CD14-positive monocyte (primary cell): ENCODE measurements around the gene SLC8A2. TPM values are rescaled to one million over a fixed set of nuclear protein-coding genes. Genes with fewer than 3 reads are reported as not detected.
A peak's percentile ranks its signal among the peaks of the same experiment; 100 is the strongest.

Source experiments
- DNase-seq, 3 donors: peaks; one replicate each; pipeline ENCODE4 v3.0.0-alpha.2; 2011 to 2022
- H2AFZ ChIP-seq: 2 replicates; pipeline ENCODE4 v1.6.0; 2012; ENCODE audit warnings: mild to moderate bottlenecking, low read depth, low read length, inconsistent platforms; ENCODE audit not compliant: insufficient read depth, poor library complexity, severe bottlenecking
- H3K27ac ChIP-seq, 2 donors: 1 replicate in 1 of 2; 2 replicates in 1 of 2; pipeline ENCODE4 v1.5.1; 2012 to 2013; ENCODE audit warnings: low read length in 2 of 2, control low read depth in 1 of 2, inconsistent platforms in 1 of 2, low read depth in 1 of 2, mild to moderate bottlenecking in 1 of 2
- H3K27me3 ChIP-seq, 2 donors: one replicate each; pipeline versions ENCODE4 v1.6.0 to v1.6.1; 2011 to 2013; ENCODE audit warnings: low read length in 2 of 2; ENCODE audit not compliant: control insufficient read depth in 2 of 2, insufficient read depth in 2 of 2
- H3K36me3 ChIP-seq, 2 donors: replicated peaks in 1 of 2; 1 replicate in 1 of 2; 2 replicates in 1 of 2; pipeline versions ENCODE4 v1.5.1 to v1.6.1; 2012 to 2013; ENCODE audit warnings: low read length in 2 of 2, control low read depth in 1 of 2, inconsistent platforms in 1 of 2, mild to moderate bottlenecking in 1 of 2; ENCODE audit not compliant: insufficient read depth in 2 of 2, control insufficient read depth in 1 of 2
- H3K4me1 ChIP-seq, 2 donors: 1 replicate in 1 of 2; 2 replicates in 1 of 2; pipeline versions ENCODE4 v1.5.1 to v1.6.1; 2012 to 2013; ENCODE audit warnings: low read length in 2 of 2, control low read depth in 1 of 2, inconsistent platforms in 1 of 2, mild to moderate bottlenecking in 1 of 2, moderate library complexity in 1 of 2; ENCODE audit not compliant: insufficient read depth in 2 of 2, control insufficient read depth in 1 of 2
- H3K4me2 ChIP-seq: replicated peaks from 2 replicates; pipeline ENCODE3; 2012; ENCODE audit warnings: low read length, moderate library complexity, mild to moderate bottlenecking; ENCODE audit not compliant: poor library complexity, severe bottlenecking; ENCODE audit errors: extremely low read depth
- H3K4me3 ChIP-seq, 3 experiments: fragments of 200-600 bp in 1 of 3; sonication (generic) in 1 of 3; replicated peaks in 1 of 3; 1 replicate in 2 of 3; 2 replicates in 1 of 3; pipeline ENCODE4 v1.5.1; 2011 to 2013; ENCODE audit warnings: low read length in 3 of 3, mild to moderate bottlenecking in 3 of 3, control low read depth in 2 of 3, low read depth in 2 of 3, inconsistent platforms in 1 of 3, moderate library complexity in 1 of 3
- H3K79me2 ChIP-seq: 2 replicates; pipeline ENCODE4 v1.6.0; 2012; ENCODE audit warnings: mild to moderate bottlenecking, control low read depth, inconsistent platforms, low read length, moderate library complexity; ENCODE audit not compliant: insufficient read depth
- H3K9ac ChIP-seq: 2 replicates; pipeline ENCODE4 v1.6.0; 2017; ENCODE audit warnings: low read length, mild to moderate bottlenecking; ENCODE audit not compliant: insufficient read depth, poor library complexity, severe bottlenecking
- H3K9me3 ChIP-seq, 2 donors: replicated peaks in 1 of 2; 1 replicate in 1 of 2; 2 replicates in 1 of 2; pipeline versions ENCODE4 v1.5.1 to v1.6.1; 2012 to 2013; ENCODE audit warnings: low read length in 2 of 2, control low read depth in 1 of 2; ENCODE audit not compliant: control insufficient read depth in 1 of 2, insufficient read depth in 1 of 2
- H4K20me1 ChIP-seq: 2 replicates; pipeline ENCODE4 v1.6.0; 2012; ENCODE audit warnings: mild to moderate bottlenecking, low read length, control low read depth, moderate library complexity; ENCODE audit not compliant: insufficient read depth
- H3K27ac Mint-ChIP-seq, 7 donors: one replicate each; pipeline ENCODE4 v1.8.0; 2020; ENCODE audit warnings: mild to moderate bottlenecking in 7 of 7, mixed read lengths in 7 of 7, moderate library complexity in 6 of 7, inconsistent platforms in 2 of 7
- H3K27me3 Mint-ChIP-seq, 3 donors: one replicate each; pipeline ENCODE4 v1.8.0; 2021 to 2022; ENCODE audit warnings: low read depth in 3 of 3, mild to moderate bottlenecking in 3 of 3, mixed read lengths in 3 of 3, moderate library complexity in 3 of 3, inconsistent platforms in 1 of 3
- H3K36me3 Mint-ChIP-seq, 2 donors: one replicate each; pipeline ENCODE4 v1.8.0; 2020; ENCODE audit warnings: mixed read lengths in 2 of 2, inconsistent platforms in 1 of 2, mild to moderate bottlenecking in 1 of 2
- H3K4me1 Mint-ChIP-seq: one replicate; pipeline ENCODE4 v1.8.0; 2020; ENCODE audit warnings: mild to moderate bottlenecking, mixed read lengths
- H3K4me3 Mint-ChIP-seq, 2 donors: one replicate each; pipeline ENCODE4 v1.8.0; 2020; ENCODE audit warnings: mild to moderate bottlenecking in 2 of 2, mixed read lengths in 2 of 2, moderate library complexity in 1 of 2
- H3K9me3 Mint-ChIP-seq, 7 donors: one replicate each; pipeline ENCODE4 v1.8.0; 2020 to 2022; ENCODE audit warnings: mixed read lengths in 7 of 7, mild to moderate bottlenecking in 6 of 7, moderate library complexity in 6 of 7, inconsistent platforms in 2 of 7
- CTCF ChIP-seq: fragments of 200-600 bp; IDR thresholded peaks from one replicate; pipeline ENCODE4 v1.8.0; 2022; ENCODE audit warnings: antibody characterized with exemption, mild to moderate bottlenecking
- WGBS: methylation state at CpG from one replicate; pipeline ENCODE4 v1.1.5; 2013; ENCODE audit warnings: missing lambda C conversion rate; ENCODE audit not compliant: insufficient coverage; 5-methylcytosine and 5-hydroxymethylcytosine counted together
- intact Hi-C, 2 donors: fragments of 100-400 bp; cut with micrococcal nuclease; formaldehyde crosslinking; loops; one replicate each; pipeline versions ENCODE4 v1.15.0 to v1.15.1; 2023
- polyA plus RNA-seq, 3 donors: library from polyadenylated mRNA; depleted of rRNA in 1 of 3; unstranded in 2 of 3; stranded (reverse) in 1 of 3; fragments of 300-500 nt in 2 of 3; fragments of >200 nt in 1 of 3; fragmentation: Illumina TruSeq in 2 of 3; gene quantifications; 1 replicate in 2 of 3; 2 replicates in 1 of 3; pipeline ENCODE4 v1.2.3, GENCODE V29; 2012 to 2021

The SLC8A2 gene
- polyA plus RNA-seq, 3 donors: not detected

- no peak overlapping the region for H2AFZ ChIP-seq
- H3K79me2 ChIP-seq: peaks cover 87% of the 10 kb centered on the region
- H3K27ac ChIP-seq: peak overlapping the region in 1 of 2 donors; percentile 100
- H3K9ac ChIP-seq: no peak overlapping the region
- peaks cover 30 to 32% of the 10 kb centered on the region in 2 donors for H3K4me1 ChIP-seq
- Mint-ChIP-seq H3K27me3 (peaks cover 0 to 8% (median 0%) of the 10 kb centered on the region in 3 donors), H3K36me3 (peaks cover 23 to 43% of the 10 kb centered on the region in 2 donors), H3K27ac (peak overlapping the region in 3 of 7 donors; percentile 62 to 99 (median 82)), H3K4me1 (peaks cover 48% of the 10 kb centered on the region), H3K4me3 (no peak overlapping the region), H3K9me3 (no peaks in the 10 kb centered on the region)
- TF ChIP-seq CTCF: no peak
- H3K36me3 ChIP-seq: peaks cover 8 to 45% of the 10 kb centered on the region in 2 donors
- 100% methylated on average over 1 of the region's 6 CpGs for WGBS
- H3K9me3 ChIP-seq: no peaks in the 10 kb centered on the region
- no peak for DNase-seq
- H3K4me2 ChIP-seq: no peak overlapping the region
- no peaks in the 10 kb centered on the region for H3K27me3 ChIP-seq
- no peak overlapping the region for H3K4me3 ChIP-seq
- intact Hi-C loops: loop anchor here (5.0 to 10.0 kb wide), 4 partner anchors 76 to 236 kb away; partner anchors contain the start of genes INAFM1 (in 1 of the 2) and NOP53 (in 1 of the 2)
- H4K20me1 ChIP-seq: peaks cover 83% of the 10 kb centered on the region
Observed at GRCh38 chr19:47511128-47511517, 39.4 kb upstream of the SLC8A2 start.

- Mint-ChIP-seq H3K36me3 (peaks cover 26 to 47% of the 10 kb centered on the region in 2 donors), H3K27ac (peak overlapping the region in 3 of 7 donors; percentile 26 to 42 (median 42)), H3K4me3 (no peak overlapping the region), H3K9me3 (no peaks in the 10 kb centered on the region), H3K4me1 (peaks cover 43% of the 10 kb centered on the region), H3K27me3 (peaks cover 0 to 8% (median 0%) of the 10 kb centered on the region in 3 donors)
- H3K79me2 ChIP-seq: peaks cover 92% of the 10 kb centered on the region
- no peak overlapping the region for H3K4me3 ChIP-seq
- 94% methylated on average over 11 of the region's 12 CpGs for WGBS
- H3K9me3 ChIP-seq: no peaks in the 10 kb centered on the region
- H4K20me1 ChIP-seq: peaks cover 88% of the 10 kb centered on the region
- TF ChIP-seq CTCF: no peak
- H3K4me2 ChIP-seq: no peak overlapping the region
- no peaks in the 10 kb centered on the region for H3K27me3 ChIP-seq
- intact Hi-C loops: loop anchor here (5.0 to 10.0 kb wide), 4 partner anchors 76 to 236 kb away; partner anchors contain the start of genes INAFM1 (in 1 of the 2) and NOP53 (in 1 of the 2)
- no peak overlapping the region for H3K9ac ChIP-seq
- H3K4me1 ChIP-seq: peaks cover 25 to 27% of the 10 kb centered on the region in 2 donors
- H2AFZ ChIP-seq: no peak overlapping the region
- H3K36me3 ChIP-seq: peaks cover 10 to 50% of the 10 kb centered on the region in 2 donors
- DNase-seq: no peak
- peak overlapping the region in 1 of 2 donors; percentile 100 for H3K27ac ChIP-seq
Observed at GRCh38 chr19:47510516-47511127, 38.9 kb upstream of the SLC8A2 start.
